Skin of body (tissue), 2 donors: ENCODE results near the gene CIAO1. TPM values are rescaled to one million over a fixed set of nuclear protein-coding genes. Genes with fewer than 3 reads are reported as not detected.
A peak's percentile ranks its signal among the peaks of the same experiment; 100 is the strongest.
"Not testable (repeated sequence)": the region's sequence is repeated elsewhere in the genome, so short reads cannot be mapped to it uniquely, and the experiment has no call there.

Source experiments
- DNase-seq: peaks from one replicate; lab custom pipeline; 2025; lab: John Stamatoyannopoulos, UW
- total RNA-seq: library from RNA; depleted of rRNA; stranded (reverse); fragments of >200 nt; gene quantifications from one replicate; pipeline ENCODE4 v1.2.3, GENCODE V29; 2014

CIAO1 gene
- total RNA-seq, result 46.0 TPM

- peak; percentile 98 for DNase-seq
Measured at GRCh38 chr2:96265840-96266679, at the start of gene CIAO1, which contains the start of gene TMEM127. TSS of gene CIAO1 (plus strand) at chr2:96266225. CDS start at chr2:96266351, 126 bp downstream. TSS of gene TMEM127 (minus strand) at chr2:96265997. CDS start at chr2:96265381, 616 bp downstream.

- DNase-seq, result no peak
Measured at GRCh38 chr2:96218508-96219131, 47.4 kb upstream of the CIAO1 start.

GRCh38 chr2:96219959-96220358, 46.1 kb upstream of the CIAO1 start:
- DNase-seq, result not testable (repeated sequence)

- not testable (repeated sequence) for DNase-seq
Measured at GRCh38 chr2:96221106-96221505, 44.9 kb upstream of the CIAO1 start.

GRCh38 chr2:96225016-96225533, 41.0 kb upstream of the CIAO1 start:
- DNase-seq, result no peak

DNA sequence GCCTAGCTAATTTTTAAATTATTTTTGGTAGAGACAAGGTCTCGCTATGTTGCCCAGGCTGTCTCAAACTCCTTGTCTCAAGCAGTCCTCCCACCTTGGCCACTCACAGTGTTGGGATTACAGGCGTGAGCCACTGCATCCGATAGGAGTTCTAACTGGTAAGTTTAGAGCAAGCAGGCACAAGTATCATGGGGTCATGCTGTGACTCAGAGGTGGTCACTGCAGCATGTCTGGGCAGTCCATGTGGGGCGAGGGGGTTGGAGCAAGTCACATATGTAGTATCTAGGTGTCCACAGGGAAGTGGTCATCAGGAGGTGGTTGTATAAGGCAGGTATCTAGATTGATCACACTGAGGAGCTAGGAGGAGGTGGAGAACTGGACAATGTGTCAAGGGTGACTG, 34.7 kb upstream of the CIAO1 start:
- DNase-seq, result no peak

DNA sequence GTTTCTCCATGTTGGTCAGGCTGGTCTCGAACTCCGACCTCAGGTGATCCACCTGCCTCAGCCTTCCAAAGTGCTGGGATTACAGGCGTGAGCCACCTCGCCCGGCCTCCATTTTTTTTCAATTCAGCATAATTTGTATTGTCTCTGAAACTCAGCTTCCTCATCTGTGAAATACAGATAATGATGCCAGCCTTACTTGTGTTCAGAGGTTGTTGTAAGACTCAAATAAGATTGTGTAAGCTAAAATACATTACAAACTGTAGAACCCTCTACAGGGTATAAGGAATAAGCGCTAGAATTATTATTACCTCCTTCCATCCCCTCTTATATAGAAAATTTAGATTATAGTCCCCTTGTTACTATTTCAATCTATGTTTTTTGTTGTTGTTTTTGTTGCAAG, 32.6 kb upstream of the CIAO1 start:
- DNase-seq, result no peak

DNA sequence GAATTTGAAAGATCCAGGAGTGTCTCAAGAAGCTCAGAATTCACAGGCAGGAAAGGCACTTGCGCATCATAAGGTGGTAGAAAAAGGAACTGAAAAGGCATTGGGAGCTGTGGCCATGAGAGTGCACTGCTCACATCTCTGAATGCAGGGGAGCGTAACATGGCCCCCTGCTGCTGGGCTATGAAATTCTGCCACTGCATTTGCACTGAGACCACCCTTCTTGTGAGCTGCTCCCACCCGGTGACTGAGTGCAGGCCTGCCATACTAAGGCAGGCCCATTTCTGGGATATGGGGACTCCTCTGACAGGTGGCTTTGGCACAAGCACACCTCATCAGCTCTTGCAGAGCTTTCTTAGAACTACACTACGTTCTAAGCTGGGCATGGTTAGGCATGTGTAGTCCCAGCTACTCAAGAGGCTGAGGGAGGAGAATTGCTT, 32.1 kb upstream of the CIAO1 start:
- no peak for DNase-seq

DNA sequence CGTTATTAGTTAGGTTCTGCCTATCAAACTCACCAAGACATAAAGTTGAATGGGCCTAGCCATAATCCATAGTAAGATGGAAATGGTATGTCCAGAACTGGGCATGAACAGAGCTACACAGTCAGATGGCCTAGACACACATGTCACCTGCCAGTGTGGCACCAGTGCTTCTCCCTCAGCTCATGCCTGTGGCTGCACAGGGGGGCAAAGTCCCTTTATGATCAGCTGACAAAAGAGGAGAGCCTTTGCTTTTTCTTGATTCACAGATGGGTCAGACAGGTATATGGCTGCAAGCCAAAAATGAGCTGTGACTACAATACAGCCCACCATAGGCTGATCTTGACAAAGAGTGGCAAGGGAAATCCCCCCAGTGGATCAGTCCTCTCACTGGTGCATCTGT, 29.1 kb upstream of the CIAO1 start:
- no peak for DNase-seq

- no peak for DNase-seq
Measured at GRCh38 chr2:96238266-96238665, 27.8 kb upstream of the CIAO1 start.

DNA sequence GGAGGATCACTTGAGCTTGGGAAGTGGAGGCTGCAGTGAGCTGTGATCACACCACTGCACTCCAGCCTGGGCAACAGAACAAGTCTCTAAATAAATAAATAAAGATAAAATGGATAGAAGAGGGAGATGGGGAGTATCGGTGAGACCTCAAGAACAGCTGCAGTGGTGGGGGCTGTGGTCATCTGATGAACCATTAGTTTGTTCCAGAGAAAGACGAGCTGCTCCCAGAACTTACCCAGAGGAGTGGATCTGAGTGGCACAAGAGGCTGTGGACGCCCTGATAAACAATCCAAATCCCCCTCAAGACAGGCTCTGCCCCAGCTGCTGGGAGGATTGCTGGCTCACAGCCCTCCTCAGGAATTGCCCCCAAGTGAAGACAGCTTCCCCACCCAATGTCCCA, 26.9 kb upstream of the CIAO1 start:
- DNase-seq, result no peak

DNA sequence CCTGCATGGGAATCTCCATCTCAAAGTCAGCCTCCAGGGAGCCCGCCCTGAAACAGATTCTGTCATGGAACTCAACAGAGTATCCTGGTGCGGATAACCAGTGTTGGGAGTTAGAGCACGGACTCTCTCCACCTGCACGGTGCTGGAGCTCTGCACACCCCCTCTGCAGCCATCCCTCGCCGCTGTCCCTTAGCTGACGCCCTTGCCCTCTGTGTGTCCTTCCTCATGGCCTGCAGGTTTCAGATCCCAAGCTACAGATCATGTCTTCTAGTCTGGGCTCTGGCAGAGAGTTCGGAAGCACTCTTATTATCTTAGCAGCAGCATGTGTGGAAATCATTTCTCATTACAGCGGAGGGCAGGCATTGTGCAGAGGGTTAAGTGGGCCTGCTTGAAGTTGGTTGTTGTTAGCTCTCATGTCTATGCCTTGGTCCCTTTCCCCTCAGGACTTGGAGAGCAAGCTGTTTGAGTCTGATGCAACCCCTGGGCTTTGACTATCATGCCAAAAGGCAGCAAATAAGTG, 26.2 kb upstream of the CIAO1 start:
- no peak for DNase-seq

GRCh38 chr2:96240341-96241038, 25.5 kb upstream of the CIAO1 start:
- no peak for DNase-seq

DNA sequence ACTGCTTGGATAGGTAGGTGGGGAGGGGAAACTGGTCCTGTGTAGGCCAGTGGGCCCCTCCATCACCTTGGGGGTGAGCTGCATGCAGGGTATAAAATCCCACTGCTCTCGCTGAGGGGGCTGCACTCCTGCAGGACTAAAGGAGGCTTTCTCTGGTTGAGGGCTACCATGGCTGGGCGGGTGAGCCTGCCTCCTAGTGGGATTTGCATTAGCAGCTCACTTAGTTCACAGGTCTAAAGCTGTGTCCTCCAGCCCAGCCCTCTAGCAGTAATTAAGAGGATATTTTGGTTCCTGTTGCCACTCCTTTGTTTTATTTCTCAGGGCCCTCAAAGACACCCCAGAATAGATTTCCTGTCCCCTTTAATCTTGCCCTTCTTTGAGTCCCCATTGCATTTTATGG, 24.8 kb upstream of the CIAO1 start:
- DNase-seq, result no peak

- DNase-seq, result no peak
Measured at GRCh38 chr2:96241900-96242611, 24.0 kb upstream of the CIAO1 start.

DNA sequence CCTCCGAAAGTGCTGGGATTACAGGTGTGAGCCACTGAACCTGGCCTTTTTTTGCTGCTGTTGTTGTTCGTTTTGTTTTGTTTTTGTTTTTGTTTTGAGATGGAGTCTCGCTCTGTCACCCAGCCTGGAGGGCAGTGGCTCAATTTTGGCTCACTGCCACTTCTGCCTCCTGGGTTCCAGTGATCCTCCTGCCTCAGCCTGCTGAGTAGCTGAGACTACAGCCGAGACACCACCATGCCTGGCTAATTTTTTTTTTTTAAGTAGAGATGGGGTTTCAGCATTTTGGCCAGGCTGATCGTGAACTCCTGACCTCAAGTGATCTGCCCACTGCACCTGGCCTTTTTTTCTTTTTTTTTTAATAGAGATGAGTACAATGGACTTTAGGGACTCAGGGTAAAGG, 22.2 kb upstream of the CIAO1 start:
- no peak for DNase-seq

GRCh38 chr2:96245609-96246390, 20.2 kb upstream of the CIAO1 start:
- DNase-seq, result no peak

GRCh38 chr2:96247009-96247408, 19.0 kb upstream of the CIAO1 start:
- no peak for DNase-seq

- DNase-seq, result no peak
Measured at GRCh38 chr2:96247896-96248295, 18.1 kb upstream of the CIAO1 start.

DNA sequence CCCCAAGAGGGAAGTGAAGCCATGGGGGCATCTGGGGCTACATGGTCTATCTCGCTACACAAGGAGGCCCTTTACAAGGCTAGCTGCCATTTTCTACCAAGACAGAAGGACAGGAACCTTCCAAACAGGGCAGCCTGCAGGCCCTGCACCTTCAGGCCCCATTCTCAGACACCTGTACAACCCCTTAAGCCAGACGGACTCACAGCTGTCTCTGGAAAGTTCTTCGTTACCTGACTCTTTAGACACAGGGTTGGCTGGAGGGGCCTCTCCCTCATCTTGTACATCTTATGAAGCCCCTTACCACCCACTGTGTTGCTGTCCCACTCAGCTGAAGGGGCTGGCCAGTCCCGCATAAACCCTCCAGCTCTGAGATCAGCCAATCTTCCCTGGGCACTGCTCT, 17.4 kb upstream of the CIAO1 start:
- DNase-seq, result no peak
